Stimulated activated CD8-positive, alpha-beta memory T cell treated with anti-CD3 and anti-CD28 coated beads, Interleukin-15, amount 100 ng/mL, for 24 hours (primary cell): Measurements from ENCODE around the gene MCTP1.

Source experiments
- DNase-seq: peaks from one replicate; pipeline ENCODE4 v3.0.0-alpha.2; 2020; ENCODE audit warnings: low read depth

MCTP1 gene

DNA sequence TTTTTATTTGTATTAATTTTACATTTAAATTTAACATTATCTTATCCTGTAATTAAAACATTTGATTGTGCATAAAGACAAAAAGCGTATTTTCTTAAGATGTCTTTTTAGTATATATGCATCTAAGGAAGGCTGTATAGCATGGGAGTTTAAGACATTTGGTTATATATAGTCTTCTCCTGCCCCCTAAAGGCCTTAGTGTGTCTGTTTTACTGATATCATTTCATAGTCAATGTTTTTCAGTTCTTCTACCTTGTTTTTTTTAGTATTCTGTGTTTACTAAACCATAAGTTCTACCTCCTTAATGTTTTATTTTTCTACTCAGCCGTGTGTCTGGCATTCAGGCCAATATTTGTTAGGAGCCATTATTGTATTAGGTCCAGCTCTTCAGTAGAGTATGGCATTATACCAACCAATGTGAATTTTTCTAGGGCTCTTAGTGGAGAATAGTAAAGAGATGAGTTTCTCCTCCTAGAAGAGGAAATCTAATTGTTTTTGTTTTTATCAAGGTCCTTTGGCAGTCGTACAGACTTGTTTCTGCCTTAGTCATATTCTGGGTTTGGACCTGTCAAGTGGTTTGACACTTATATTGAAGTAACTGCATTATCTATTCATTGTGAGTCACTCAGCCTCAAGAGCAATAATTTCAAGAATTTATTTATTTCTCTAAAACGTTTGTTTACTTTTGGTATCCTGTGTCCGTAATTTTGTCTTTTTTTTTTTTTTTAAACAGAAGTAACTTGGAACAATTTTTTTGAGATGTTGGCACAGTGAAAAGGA lies 591.7 kb downstream of the MCTP1 start:
- no peak for DNase-seq

DNA sequence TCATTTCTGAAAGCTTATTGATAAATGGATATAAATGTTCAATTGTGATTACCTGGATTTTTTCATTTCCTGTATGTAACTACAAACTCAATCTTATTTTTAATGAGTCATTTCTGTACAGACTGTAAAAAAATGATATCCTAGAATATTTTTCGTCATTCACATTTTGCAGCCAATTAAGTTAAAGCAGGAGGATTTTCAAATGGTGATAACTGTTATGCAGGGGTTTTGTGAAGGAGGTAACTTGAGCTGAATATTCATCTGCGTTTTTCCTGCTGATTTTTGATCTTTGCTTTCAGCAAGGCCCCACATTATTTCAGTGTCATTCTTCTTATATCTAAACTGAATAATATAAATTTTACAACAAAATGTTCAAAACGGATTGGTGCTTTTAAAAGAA lies 592.3 kb downstream of the MCTP1 start:
- no peak for DNase-seq

DNA sequence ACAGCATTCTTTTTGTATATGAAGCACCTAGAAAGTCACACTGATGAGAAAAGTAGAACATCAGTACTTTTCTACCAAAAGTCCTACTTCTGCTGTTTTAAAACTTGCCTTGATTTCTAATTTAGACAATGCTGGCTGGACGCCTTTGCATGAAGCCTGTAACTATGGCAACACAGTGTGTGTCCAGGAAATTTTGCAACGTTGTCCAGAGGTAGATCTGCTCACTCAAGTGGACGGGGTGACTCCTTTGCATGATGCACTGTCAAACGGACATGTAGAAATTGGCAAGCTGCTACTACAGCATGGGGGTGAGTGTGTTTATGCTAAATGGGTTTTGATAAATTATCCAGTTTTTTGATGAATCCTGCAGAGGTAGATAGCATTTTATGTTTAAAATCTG lies 592.9 kb downstream of the MCTP1 start:
- no peak for DNase-seq

DNA sequence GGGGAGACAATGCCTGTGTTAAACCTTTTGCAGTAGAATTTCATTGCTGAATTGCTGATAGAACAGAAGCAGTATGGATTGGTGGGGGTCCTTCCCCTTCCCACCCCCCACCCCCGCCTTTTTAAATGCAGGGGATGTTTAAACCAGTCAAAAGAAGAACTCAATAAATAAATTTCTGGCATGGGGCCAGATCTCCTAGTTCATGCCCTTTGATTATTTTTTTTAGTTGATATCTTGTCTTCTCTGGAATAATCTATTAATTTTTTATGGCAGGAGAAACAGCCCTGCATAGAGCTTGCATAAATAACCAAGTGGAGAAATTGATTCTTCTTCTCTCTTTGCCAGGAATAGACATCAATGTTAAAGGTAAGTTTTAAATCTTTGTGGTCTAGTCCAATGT lies 593.6 kb downstream of the MCTP1 start:
- DNase-seq, result no peak

DNA sequence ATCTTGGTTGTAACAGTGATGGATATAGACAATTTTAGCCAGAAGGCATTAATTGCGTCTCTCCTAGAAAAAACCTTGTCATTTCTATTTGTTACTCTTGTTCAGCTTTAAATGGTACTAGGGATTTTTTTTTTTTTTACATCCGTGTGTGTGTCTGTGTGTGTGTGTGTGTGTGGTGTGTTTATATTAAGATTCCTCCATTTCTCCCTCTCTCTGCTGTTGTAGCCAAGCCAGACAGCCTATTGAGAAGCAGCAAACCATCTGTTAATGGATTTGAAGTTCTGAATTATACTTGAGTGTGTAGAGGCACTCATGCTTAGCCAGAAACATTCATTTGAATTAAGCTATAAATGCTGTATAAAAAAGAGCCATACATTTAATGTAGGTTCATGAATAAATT lies 594.1 kb downstream of the MCTP1 start:
- DNase-seq, result no peak

DNA sequence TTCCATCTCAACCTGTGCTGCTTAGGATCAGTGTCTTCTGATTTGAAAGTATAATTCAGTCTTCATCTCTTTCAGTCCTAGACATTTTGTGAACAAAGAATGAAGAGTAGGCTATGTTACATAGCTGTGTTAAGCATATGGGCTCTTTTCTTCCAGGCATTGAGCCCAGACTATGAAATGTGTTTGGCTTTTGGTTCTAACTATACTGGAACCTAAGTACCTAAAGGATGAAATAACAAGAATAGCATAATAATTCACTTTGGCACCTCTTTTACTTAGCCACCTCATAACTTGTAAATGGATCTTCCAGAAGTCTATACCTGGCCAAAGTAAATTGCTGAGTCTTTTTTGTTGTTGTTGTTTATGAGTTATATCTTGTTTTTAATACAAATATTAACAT lies 595.0 kb downstream of the MCTP1 start:
- DNase-seq, result no peak

DNA sequence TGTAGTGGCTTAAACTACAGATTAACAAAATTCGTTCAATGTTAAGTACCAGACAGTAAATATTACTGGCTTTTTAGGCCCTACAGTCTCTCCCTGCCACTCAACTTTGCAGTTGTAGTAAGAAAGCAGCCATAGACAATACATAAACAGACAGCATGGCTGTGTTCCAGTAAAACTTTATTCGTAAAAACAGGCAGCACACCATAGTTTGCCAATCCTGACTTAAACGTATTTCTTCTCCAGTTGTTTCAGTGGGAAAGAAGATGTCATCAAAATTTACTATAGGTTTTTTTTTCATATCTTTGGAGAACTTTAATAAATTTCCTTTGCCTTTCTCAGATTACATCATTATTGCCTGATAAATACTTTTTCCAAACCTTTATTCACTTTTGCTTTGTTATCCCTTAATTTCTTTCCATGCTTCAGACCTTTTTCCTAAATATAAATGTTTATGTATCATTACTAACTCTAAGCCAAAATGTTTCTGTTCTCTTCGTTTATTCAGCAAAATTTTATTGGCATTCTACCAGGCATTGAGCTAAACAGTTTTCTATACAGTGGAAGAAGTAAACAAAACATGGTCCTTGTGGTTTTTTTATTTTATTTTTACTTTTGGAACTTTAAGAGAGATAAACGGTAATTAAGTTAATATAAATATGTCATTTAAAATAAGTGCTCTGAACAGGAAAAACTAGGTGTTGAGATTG lies 601.9 kb downstream of the MCTP1 start:
- no peak for DNase-seq

DNA sequence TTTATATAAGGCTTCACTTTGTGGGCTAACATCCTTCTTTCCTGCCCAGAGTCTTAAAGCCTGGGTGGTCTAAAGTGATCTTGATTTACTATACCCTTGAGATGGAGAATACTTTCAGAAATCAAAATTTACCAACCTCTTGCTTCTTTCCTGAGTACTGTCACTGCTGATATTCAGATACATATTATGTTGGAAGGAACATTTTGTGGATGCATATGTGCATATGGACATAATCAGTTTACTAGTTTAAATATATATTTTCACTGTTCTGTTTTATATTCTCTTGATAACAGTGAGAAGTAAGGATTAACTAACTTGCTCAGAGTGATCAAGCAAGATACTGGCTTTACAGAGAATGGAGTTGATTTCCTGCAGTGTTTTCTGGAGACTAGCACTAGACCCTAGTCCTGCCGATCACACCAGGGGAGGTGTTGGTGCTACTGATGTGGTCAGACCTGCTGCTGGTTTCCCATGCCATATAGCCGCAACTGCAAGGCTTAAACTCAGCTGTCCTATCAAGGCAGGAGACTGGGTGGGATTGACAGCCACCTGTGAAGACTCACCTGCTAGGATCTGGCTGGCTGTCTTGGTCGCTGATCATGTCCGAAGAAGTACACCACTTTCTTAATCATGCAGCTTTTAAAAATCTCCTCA lies 608.8 kb downstream of the MCTP1 start:
- no peak for DNase-seq

DNA sequence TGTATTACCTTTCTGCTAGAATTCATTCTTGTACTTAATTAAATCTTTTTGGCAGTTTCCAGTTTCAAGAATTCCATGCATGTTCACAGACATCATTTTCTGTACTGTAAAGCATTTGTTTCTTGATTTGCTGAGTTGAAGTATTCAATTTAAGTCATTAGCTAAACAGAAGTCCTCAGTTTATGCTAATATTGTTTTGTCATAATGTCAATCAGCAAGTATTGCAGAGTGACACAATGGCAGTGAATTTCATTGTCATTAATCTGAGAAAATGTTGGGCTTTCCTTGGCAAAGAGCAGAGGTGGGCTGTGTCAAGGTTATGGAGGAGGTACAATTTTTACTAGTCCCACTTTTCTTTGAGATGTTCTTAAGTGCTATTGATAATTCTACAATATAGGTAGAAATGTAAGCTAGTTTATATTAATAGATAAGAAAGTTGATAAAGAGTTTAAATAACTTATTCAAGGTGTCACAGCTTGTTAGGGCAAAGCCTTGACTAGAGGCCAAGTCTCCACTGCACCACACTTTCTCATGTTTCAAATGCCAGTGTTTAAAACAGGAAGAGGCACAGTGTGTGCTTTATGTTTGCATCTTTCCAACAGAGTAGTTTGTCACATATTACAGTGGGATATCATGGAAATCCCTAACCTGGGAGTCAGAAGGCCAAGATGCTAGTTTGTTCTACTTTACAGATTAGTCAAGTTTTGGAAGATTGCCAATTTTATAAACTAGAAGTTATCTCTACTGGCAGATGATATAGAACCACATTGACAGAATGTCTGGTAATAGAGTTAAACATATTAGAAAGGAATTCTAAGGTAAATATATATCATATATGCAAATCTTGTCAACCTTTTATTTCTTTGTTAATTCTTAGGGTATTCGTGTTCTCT lies 610.2 kb downstream of the MCTP1 start:
- DNase-seq, result no peak

DNA sequence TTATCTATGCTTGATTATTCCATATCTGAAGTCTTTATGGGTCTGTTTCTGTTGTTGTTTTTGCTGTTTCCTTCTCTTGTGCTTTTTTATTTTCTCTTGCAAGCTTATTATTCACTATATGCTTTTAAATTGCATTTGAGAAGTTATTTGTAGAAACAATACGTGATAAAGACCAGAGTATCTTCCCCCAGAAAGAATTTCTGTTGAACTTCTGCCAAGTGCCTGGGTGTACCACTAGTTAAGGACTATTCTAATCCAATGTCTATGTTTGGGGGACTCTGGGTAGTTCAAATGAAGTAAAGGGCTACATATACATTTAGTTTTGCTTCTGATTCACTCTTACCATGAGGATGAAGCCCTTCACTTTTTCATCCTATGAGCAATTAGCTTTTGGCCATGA lies 612.1 kb downstream of the MCTP1 start:
- no peak for DNase-seq

DNA sequence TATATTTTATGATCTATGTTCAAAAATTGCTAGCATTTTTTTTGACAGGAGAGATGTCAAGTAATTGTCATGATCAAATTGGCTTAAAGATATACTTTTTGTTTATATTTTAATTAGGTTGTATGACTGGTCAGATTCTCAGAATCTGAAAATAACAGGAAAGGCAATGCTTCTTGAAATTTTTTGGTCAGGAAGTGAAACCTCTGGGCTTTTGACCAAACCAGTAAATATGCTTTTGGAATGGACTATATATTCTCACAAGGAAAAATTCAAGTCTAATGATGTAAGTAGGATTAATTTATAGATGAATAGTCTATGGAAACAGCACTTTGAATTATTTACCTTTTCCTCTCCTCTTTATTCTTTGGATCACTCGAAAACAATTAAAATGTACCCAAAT lies 614.2 kb downstream of the MCTP1 start:
- no peak for DNase-seq

DNA sequence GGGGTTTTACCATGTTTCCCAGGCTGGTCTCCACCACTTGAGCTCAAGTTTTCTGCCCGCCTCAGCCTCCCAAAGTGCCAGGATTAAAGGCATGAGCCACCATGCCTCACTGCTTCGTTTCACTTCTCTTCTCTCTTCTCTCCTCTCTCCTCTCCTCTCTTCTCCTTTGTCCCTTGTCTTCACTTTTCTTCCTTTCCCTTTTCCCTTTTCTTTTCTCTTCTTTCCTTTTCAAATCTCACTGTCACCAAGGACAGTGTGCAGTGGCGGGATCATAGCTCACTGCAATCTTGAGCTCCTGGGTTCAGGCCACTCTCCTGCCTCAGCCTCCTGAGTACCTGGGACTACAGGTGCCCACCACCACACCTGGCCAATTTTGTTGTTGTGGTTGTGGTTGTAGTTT lies 617.0 kb downstream of the MCTP1 start:
- no peak for DNase-seq

DNA sequence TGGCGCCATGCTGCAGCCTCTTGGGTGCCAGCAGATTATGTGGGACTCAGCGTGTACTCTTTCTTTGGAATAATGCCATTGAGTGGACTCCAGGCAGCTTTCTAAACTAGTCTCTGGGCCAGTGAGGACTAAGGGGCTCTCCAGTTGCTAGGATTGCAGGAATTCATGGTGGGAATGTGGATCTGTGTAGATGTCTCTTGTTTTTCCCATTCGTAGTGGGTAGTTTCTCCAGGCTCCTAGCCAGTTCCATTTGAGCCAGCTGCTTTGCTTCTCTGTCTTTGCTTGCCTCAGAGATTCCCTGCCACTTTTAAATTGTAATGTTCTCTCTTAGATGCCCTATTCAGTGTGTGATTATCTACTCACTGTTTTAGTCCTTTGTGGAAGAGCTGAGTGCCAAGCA lies 623.8 kb downstream of the MCTP1 start:
- no peak for DNase-seq

DNA sequence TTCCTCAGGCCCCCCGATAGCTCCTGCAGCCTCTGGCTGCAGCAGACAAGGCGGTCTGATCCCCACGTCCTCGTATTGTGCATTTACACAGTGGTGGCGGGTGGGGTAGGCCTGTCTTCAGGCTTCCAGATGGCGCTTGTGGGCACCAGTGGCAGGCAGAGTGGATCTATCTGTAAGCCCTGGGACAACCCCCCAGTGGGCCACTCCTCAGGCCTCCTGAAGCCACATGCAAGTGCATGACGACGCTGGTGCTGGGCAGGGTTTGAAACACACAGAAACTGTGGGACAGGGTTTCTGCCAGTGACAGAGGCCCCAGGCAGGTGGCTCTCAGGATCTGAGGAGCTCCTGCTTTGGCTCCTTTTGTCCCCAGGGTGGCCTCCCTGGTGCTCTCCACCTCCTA lies 624.4 kb downstream of the MCTP1 start:
- DNase-seq, result no peak

DNA sequence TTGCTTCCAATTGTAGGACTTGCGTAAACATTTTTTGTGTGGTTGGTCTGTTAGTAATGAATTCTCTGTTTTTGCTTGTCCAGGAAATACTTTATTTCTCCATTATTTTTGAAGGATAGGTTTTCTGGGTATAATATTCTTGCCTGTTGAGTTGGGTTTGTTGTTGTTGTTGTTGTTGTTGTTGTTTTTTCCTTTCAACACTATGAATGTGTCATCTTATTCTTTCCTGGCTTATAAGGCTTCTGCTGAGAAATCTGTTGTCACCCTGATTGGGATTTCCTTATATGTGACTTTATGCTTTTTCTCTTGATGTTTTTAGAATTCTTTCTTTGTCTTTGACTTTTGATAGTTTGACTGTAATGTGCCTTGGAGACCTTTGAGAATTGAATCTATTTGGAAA lies 626.6 kb downstream of the MCTP1 start:
- no peak for DNase-seq
